ENCODE data around the gene WNT10A.
A peak's percentile ranks its signal among the peaks of the same experiment; 100 is the strongest.

The WNT10A gene

GRCh38 chr2:218908721-218909619, 28.3 kb downstream of the WNT10A start:
- Histone ChIP-seq H3K36me3 (ENCODE audit: control insufficient read depth in 1 of 2, insufficient read depth in 2 of 2, low read length in 2 of 2) (no peaks in the 10 kb centered on the region), H3K14ac (ENCODE audit: low read length) (peak overlapping the region; percentile 53), H3K18ac (ENCODE audit: low read length) (no peak overlapping the region), H3K27ac (ENCODE audit: low read depth, low read length) (no peak overlapping the region), H3K4me1 (ENCODE audit: control insufficient read depth in 1 of 2, insufficient read depth in 2 of 2, low read length in 2 of 2) (peaks cover 0 to 6% of the 10 kb centered on the region in 2 experiments), H3K79me2 (ENCODE audit: control insufficient read depth, insufficient read depth, low read length, poor library complexity) (no peaks in the 10 kb centered on the region), H2BK5ac (ENCODE audit: low read depth, low read length, poor library complexity) (no peak overlapping the region), H3K4me2 (ENCODE audit: low read length) (peak overlapping the region; percentile 61), H3K9ac (ENCODE audit: low read length) (no peak overlapping the region), H2BK120ac (ENCODE audit: insufficient read depth, low read length, poor library complexity) (no peak overlapping the region), H4K91ac (ENCODE audit: low read depth, low read length) (peak overlapping the region; percentile 58), H3K23ac (ENCODE audit: low read length) (no peak overlapping the region), H2AFZ (ENCODE audit: insufficient read depth, low read length, poor library complexity) (peak overlapping the region; percentile 75), H3K4ac (ENCODE audit: low read depth, low read length) (no peak overlapping the region), H3K9me3 (ENCODE audit: insufficient read depth, low read depth, low read length) (peaks cover 2% of the 10 kb centered on the region), H3K27me3 (ENCODE audit: insufficient read depth, low read length) (no peaks in the 10 kb centered on the region), H4K8ac (ENCODE audit: low read depth, low read length) (peak overlapping the region; percentile 72), H2AK5ac (ENCODE audit: low read length) (no peak overlapping the region), H3K4me3 (ENCODE audit: low read depth, low read length) (peak overlapping the region; percentile 60), H2BK12ac (ENCODE audit: low read length) (no peak overlapping the region), H4K12ac (ENCODE audit: low read depth, low read length) (peak overlapping the region; percentile 86), H3K79me1 (ENCODE audit: low read length) (peaks cover 5% of the 10 kb centered on the region)
- no CpG with 5 or more reads among the region's 58 CpGs for WGBS (ENCODE audit: extremely low coverage, insufficient coverage, insufficient read length)
- peak; percentile 98 to 99 for DNase-seq

- Histone ChIP-seq H3K27ac (ENCODE audit: low read depth, low read length) (no peak overlapping the region), H3K4me3 (ENCODE audit: low read depth, low read length) (no peak overlapping the region), H4K91ac (ENCODE audit: low read depth, low read length) (no peak overlapping the region), H2BK120ac (ENCODE audit: insufficient read depth, low read length, poor library complexity) (no peak overlapping the region), H3K79me1 (ENCODE audit: low read length) (peaks cover 5% of the 10 kb centered on the region), H2BK12ac (ENCODE audit: low read length) (no peak overlapping the region), H3K18ac (ENCODE audit: low read length) (no peak overlapping the region), H3K14ac (ENCODE audit: low read length) (no peak overlapping the region), H2AK5ac (ENCODE audit: low read length) (no peak overlapping the region), H3K4me1 (ENCODE audit: control insufficient read depth in 1 of 2, insufficient read depth in 2 of 2, low read length in 2 of 2) (peaks cover 0 to 6% of the 10 kb centered on the region in 2 experiments), H4K12ac (ENCODE audit: low read depth, low read length) (no peak overlapping the region), H2AFZ (ENCODE audit: insufficient read depth, low read length, poor library complexity) (no peak overlapping the region), H3K23ac (ENCODE audit: low read length) (no peak overlapping the region), H4K8ac (ENCODE audit: low read depth, low read length) (no peak overlapping the region), H3K36me3 (ENCODE audit: control insufficient read depth in 1 of 2, insufficient read depth in 2 of 2, low read length in 2 of 2) (no peaks in the 10 kb centered on the region), H2BK5ac (ENCODE audit: low read depth, low read length, poor library complexity) (no peak overlapping the region), H3K4me2 (ENCODE audit: low read length) (no peak overlapping the region), H3K4ac (ENCODE audit: low read depth, low read length) (no peak overlapping the region), H3K79me2 (ENCODE audit: control insufficient read depth, insufficient read depth, low read length, poor library complexity) (no peaks in the 10 kb centered on the region), H3K9ac (ENCODE audit: low read length) (no peak overlapping the region), H3K27me3 (ENCODE audit: insufficient read depth, low read length) (no peaks in the 10 kb centered on the region), H3K9me3 (ENCODE audit: insufficient read depth, low read depth, low read length) (no peaks in the 10 kb centered on the region)
- WGBS (ENCODE audit: extremely low coverage, insufficient coverage, insufficient read length), result no CpG with 5 or more reads among the region's 6 CpGs
- no peak for DNase-seq
Measured at GRCh38 chr2:218910741-218911140, 30.1 kb downstream of the WNT10A start.

- H3K4me3 ChIP-seq (ENCODE audit: low read depth, low read length), result no peak overlapping the region
- no peak overlapping the region for H3K23ac ChIP-seq (ENCODE audit: low read length)
Measured at GRCh38 chr2:218920504-218920903, 39.9 kb downstream of the WNT10A start.

GRCh38 chr2:218924757-218925156, 44.1 kb downstream of the WNT10A start:
- no peaks in the 10 kb centered on the region for H3K79me2 ChIP-seq (ENCODE audit: control insufficient read depth, insufficient read depth, low read length, poor library complexity)
- no peak for DNase-seq
- no peaks in the 10 kb centered on the region for H3K4me1 ChIP-seq (ENCODE audit: control insufficient read depth in 1 of 2, insufficient read depth in 2 of 2, low read length in 2 of 2)
- no peak overlapping the region for H4K12ac ChIP-seq (ENCODE audit: low read depth, low read length)
- H3K18ac ChIP-seq (ENCODE audit: low read length), result no peak overlapping the region
- no peak overlapping the region for H3K4me2 ChIP-seq (ENCODE audit: low read length)
- H3K36me3 ChIP-seq (ENCODE audit: control insufficient read depth in 1 of 2, insufficient read depth in 2 of 2, low read length in 2 of 2), result no peaks in the 10 kb centered on the region
- H3K27me3 ChIP-seq (ENCODE audit: insufficient read depth, low read length), result no peaks in the 10 kb centered on the region
- no peak overlapping the region for H2BK120ac ChIP-seq (ENCODE audit: insufficient read depth, low read length, poor library complexity)
- no CpG with 5 or more reads among the region's 2 CpGs for WGBS (ENCODE audit: extremely low coverage, insufficient coverage, insufficient read length)
- no peak overlapping the region for H3K23ac ChIP-seq (ENCODE audit: low read length)
- no peak overlapping the region for H2AK5ac ChIP-seq (ENCODE audit: low read length)
- peaks cover 10% of the 10 kb centered on the region for H3K9me3 ChIP-seq (ENCODE audit: insufficient read depth, low read depth, low read length)
- no peak overlapping the region for H3K4me3 ChIP-seq (ENCODE audit: low read depth, low read length)
- no peak overlapping the region for H3K4ac ChIP-seq (ENCODE audit: low read depth, low read length)
- H4K8ac ChIP-seq (ENCODE audit: low read depth, low read length), result no peak overlapping the region
- H2AFZ ChIP-seq (ENCODE audit: insufficient read depth, low read length, poor library complexity), result no peak overlapping the region
- no peaks in the 10 kb centered on the region for H3K79me1 ChIP-seq (ENCODE audit: low read length)
- H3K9ac ChIP-seq (ENCODE audit: low read length), result no peak overlapping the region
- no peak overlapping the region for H2BK12ac ChIP-seq (ENCODE audit: low read length)
- H3K27ac ChIP-seq (ENCODE audit: low read depth, low read length), result no peak overlapping the region
- H2BK5ac ChIP-seq (ENCODE audit: low read depth, low read length, poor library complexity), result no peak overlapping the region
- no peak overlapping the region for H4K91ac ChIP-seq (ENCODE audit: low read depth, low read length)
- H3K14ac ChIP-seq (ENCODE audit: low read length), result no peak overlapping the region

More at GRCh38 chr2:218920504-218920903, 39.9 kb downstream of the WNT10A start:
- Histone ChIP-seq H4K91ac (ENCODE audit: low read depth, low read length) (no peak overlapping the region), H3K18ac (ENCODE audit: low read length) (no peak overlapping the region), H4K12ac (ENCODE audit: low read depth, low read length) (no peak overlapping the region), H3K9ac (ENCODE audit: low read length) (no peak overlapping the region), H3K4ac (ENCODE audit: low read depth, low read length) (no peak overlapping the region), H2AK5ac (ENCODE audit: low read length) (no peak overlapping the region), H2AFZ (ENCODE audit: insufficient read depth, low read length, poor library complexity) (no peak overlapping the region), H3K27me3 (ENCODE audit: insufficient read depth, low read length) (no peaks in the 10 kb centered on the region), H2BK12ac (ENCODE audit: low read length) (no peak overlapping the region), H4K8ac (ENCODE audit: low read depth, low read length) (no peak overlapping the region), H3K14ac (ENCODE audit: low read length) (no peak overlapping the region), H2BK5ac (ENCODE audit: low read depth, low read length, poor library complexity) (no peak overlapping the region), H3K36me3 (ENCODE audit: control insufficient read depth in 1 of 2, insufficient read depth in 2 of 2, low read length in 2 of 2) (no peaks in the 10 kb centered on the region), H3K9me3 (ENCODE audit: insufficient read depth, low read depth, low read length) (peaks cover 10% of the 10 kb centered on the region), H3K27ac (ENCODE audit: low read depth, low read length) (no peak overlapping the region), H3K4me2 (ENCODE audit: low read length) (no peak overlapping the region), H3K4me1 (ENCODE audit: control insufficient read depth in 1 of 2, insufficient read depth in 2 of 2, low read length in 2 of 2) (no peaks in the 10 kb centered on the region), H2BK120ac (ENCODE audit: insufficient read depth, low read length, poor library complexity) (no peak overlapping the region), H3K79me1 (ENCODE audit: low read length) (no peaks in the 10 kb centered on the region), H3K79me2 (ENCODE audit: control insufficient read depth, insufficient read depth, low read length, poor library complexity) (no peaks in the 10 kb centered on the region)
- DNase-seq, result no peak
- WGBS (ENCODE audit: extremely low coverage, insufficient coverage, insufficient read length), result no CpG with 5 or more reads among the region's 1 CpG

All from trophoblast cell (in vitro differentiated cells and primary cell).